ENCODE results near the gene MMP27. TPM values are rescaled to one million over a fixed set of nuclear protein-coding genes. Genes with fewer than 3 reads are reported as not detected.

The MMP27 gene
- total RNA-seq, 2 donors from 2014 or later, result not detected

DNA sequence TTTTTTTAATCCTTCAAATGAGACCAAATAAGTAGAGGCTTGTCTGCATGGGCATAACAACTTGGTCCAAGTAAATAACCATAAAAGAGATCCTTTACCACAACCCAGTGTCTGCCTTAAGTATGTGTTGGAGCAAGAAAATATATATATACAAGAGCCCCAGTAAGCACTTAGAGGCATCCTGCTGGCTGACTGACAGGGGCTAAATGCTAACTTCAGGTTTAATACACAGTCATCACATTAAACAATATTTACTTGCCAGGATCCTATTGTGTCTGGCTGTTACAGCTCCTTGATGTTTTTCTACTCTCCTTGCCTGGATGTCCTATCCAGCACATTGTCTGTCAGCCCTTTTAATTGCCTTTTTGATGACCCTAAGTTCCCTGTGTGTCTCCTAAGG, 43.0 kb downstream of the MMP27 start:
- ATAC-seq (ENCODE audit: insufficient number of reproducible peaks, low FRiP score, low read depth), result no peak
- no peaks in the 10 kb centered on the region for H3K4me1 ChIP-seq (ENCODE audit: control insufficient read depth in 1 of 2, low read depth in 2 of 2)
- H3K36me3 ChIP-seq, result no peaks in the 10 kb centered on the region
- no peak overlapping the region for H3K4me3 ChIP-seq
- no peak for DNase-seq (ENCODE audit: low spot score)
- TF ChIP-seq, protein P1, sequence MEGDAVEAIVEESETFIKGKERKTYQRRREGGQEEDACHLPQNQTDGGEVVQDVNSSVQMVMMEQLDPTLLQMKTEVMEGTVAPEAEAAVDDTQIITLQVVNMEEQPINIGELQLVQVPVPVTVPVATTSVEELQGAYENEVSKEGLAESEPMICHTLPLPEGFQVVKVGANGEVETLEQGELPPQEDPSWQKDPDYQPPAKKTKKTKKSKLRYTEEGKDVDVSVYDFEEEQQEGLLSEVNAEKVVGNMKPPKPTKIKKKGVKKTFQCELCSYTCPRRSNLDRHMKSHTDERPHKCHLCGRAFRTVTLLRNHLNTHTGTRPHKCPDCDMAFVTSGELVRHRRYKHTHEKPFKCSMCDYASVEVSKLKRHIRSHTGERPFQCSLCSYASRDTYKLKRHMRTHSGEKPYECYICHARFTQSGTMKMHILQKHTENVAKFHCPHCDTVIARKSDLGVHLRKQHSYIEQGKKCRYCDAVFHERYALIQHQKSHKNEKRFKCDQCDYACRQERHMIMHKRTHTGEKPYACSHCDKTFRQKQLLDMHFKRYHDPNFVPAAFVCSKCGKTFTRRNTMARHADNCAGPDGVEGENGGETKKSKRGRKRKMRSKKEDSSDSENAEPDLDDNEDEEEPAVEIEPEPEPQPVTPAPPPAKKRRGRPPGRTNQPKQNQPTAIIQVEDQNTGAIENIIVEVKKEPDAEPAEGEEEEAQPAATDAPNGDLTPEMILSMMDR (IDR thresholded peaks at IDR 0.05), result no peak
- H3K9me3 ChIP-seq, result no peaks in the 10 kb centered on the region
- no peak overlapping the region for H3K27ac ChIP-seq
- no peaks in the 10 kb centered on the region for H3K27me3 ChIP-seq (replicated peaks; ENCODE audit: insufficient read depth)

DNA sequence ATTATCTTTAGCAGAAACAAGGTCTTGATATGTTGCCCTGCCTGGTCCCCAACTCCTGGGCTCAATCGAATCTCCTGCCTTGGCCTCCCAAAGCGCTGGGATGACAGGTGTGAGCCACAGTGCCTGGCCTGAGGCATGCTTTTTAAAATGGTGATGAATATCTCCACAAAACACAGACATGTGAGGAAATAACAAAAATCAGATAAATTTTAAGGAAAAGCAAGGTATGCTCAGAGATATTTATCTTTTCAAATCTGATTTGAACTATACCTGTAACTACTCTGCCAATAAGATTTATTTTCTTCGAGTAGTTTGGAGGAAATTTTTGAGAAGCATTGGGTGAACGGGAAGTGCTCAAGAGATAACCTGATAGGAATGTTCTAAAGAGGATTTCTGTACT, 44.5 kb downstream of the MMP27 start:
- no peak overlapping the region for H3K27ac ChIP-seq
- H3K9me3 ChIP-seq, result no peaks in the 10 kb centered on the region
- no peak overlapping the region for H3K4me3 ChIP-seq
- TF ChIP-seq, protein P1 (IDR thresholded peaks at IDR 0.05), result no peak
- ATAC-seq (ENCODE audit: insufficient number of reproducible peaks, low FRiP score, low read depth) (no peak), DNase-seq (ENCODE audit: low spot score) (no peak)
- no peaks in the 10 kb centered on the region for H3K27me3 ChIP-seq (replicated peaks; ENCODE audit: insufficient read depth)
- no peaks in the 10 kb centered on the region for H3K4me1 ChIP-seq (ENCODE audit: control insufficient read depth in 1 of 2, low read depth in 2 of 2)
- H3K36me3 ChIP-seq, result no peaks in the 10 kb centered on the region

DNA sequence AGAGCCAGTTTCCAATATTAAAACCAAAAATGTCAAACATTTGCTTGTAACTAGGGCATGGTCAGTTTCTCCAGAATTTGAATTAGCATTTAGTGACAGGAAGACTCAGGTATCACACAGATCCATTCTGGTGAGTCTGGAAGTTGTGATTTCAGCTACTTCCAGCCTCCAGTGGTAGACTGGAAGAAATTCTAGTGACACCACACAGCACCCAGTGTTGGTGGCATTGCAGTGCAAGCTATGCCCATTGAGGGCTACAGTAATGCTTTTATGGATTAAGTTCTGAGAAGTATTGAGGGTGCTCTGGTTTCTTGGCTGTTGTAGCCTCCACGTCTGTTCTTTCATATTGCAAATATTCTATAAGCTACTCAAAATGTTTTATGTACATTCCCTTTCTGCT, 49.0 kb downstream of the MMP27 start:
- no peaks in the 10 kb centered on the region for H3K4me1 ChIP-seq (ENCODE audit: control insufficient read depth in 1 of 2, low read depth in 2 of 2)
- no peak overlapping the region for H3K27ac ChIP-seq
- no peak for DNase-seq (ENCODE audit: low spot score)
- no peaks in the 10 kb centered on the region for H3K9me3 ChIP-seq
- no peaks in the 10 kb centered on the region for H3K27me3 ChIP-seq (replicated peaks; ENCODE audit: insufficient read depth)
- H3K36me3 ChIP-seq, result no peaks in the 10 kb centered on the region
- TF ChIP-seq, protein P1 (IDR thresholded peaks at IDR 0.05), result no peak
- H3K4me3 ChIP-seq, result no peak overlapping the region
- ATAC-seq (ENCODE audit: insufficient number of reproducible peaks, low FRiP score, low read depth), result no peak

GRCh38 chr11:102655547-102655946, 50.0 kb downstream of the MMP27 start:
- Histone ChIP-seq H3K4me3 (no peak overlapping the region), H3K4me1 (ENCODE audit: control insufficient read depth in 1 of 2, low read depth in 2 of 2) (no peaks in the 10 kb centered on the region), H3K9me3 (no peaks in the 10 kb centered on the region), H3K36me3 (no peaks in the 10 kb centered on the region), H3K27ac (no peak overlapping the region), H3K27me3 (replicated peaks; ENCODE audit: insufficient read depth) (no peaks in the 10 kb centered on the region)
- no peak for ATAC-seq (ENCODE audit: insufficient number of reproducible peaks, low FRiP score, low read depth)
- DNase-seq (ENCODE audit: low spot score), result no peak
- TF ChIP-seq, protein P1 (IDR thresholded peaks at IDR 0.05), result no peak

- H3K4me3 ChIP-seq, result no peak overlapping the region
- no peaks in the 10 kb centered on the region for H3K27me3 ChIP-seq (replicated peaks; ENCODE audit: insufficient read depth)
- H3K9me3 ChIP-seq, result no peaks in the 10 kb centered on the region
- no peaks in the 10 kb centered on the region for H3K36me3 ChIP-seq
- DNase-seq (ENCODE audit: low spot score) (no peak), ATAC-seq (ENCODE audit: insufficient number of reproducible peaks, low FRiP score, low read depth) (no peak)
- H3K27ac ChIP-seq, result no peak overlapping the region
- H3K4me1 ChIP-seq (ENCODE audit: control insufficient read depth in 1 of 2, low read depth in 2 of 2), result no peaks in the 10 kb centered on the region
- TF ChIP-seq, protein P1 (IDR thresholded peaks at IDR 0.05), result no peak
Observed at GRCh38 chr11:102654761-102655160, 50.8 kb downstream of the MMP27 start.
